ENCODE data around the gene TRPV2. TPM values are rescaled to one million over a fixed set of nuclear protein-coding genes. Genes with fewer than 3 reads are reported as not detected.

Gene TRPV2
- total RNA-seq, 4 donors from 2014 or later = 7.8 to 66.1 (median 17.0) TPM

GRCh38 chr17:16477666-16478065 is 62.3 kb downstream of the TRPV2 start:
- TF ChIP-seq, protein P1, sequence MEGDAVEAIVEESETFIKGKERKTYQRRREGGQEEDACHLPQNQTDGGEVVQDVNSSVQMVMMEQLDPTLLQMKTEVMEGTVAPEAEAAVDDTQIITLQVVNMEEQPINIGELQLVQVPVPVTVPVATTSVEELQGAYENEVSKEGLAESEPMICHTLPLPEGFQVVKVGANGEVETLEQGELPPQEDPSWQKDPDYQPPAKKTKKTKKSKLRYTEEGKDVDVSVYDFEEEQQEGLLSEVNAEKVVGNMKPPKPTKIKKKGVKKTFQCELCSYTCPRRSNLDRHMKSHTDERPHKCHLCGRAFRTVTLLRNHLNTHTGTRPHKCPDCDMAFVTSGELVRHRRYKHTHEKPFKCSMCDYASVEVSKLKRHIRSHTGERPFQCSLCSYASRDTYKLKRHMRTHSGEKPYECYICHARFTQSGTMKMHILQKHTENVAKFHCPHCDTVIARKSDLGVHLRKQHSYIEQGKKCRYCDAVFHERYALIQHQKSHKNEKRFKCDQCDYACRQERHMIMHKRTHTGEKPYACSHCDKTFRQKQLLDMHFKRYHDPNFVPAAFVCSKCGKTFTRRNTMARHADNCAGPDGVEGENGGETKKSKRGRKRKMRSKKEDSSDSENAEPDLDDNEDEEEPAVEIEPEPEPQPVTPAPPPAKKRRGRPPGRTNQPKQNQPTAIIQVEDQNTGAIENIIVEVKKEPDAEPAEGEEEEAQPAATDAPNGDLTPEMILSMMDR (IDR thresholded peaks at IDR 0.05; ENCODE audit: low read depth) = no peak

- TF ChIP-seq, protein P1 (IDR thresholded peaks at IDR 0.05; ENCODE audit: low read depth) = no peak
Observed at GRCh38 chr17:16478649-16479048, 63.3 kb downstream of the TRPV2 start.

DNA sequence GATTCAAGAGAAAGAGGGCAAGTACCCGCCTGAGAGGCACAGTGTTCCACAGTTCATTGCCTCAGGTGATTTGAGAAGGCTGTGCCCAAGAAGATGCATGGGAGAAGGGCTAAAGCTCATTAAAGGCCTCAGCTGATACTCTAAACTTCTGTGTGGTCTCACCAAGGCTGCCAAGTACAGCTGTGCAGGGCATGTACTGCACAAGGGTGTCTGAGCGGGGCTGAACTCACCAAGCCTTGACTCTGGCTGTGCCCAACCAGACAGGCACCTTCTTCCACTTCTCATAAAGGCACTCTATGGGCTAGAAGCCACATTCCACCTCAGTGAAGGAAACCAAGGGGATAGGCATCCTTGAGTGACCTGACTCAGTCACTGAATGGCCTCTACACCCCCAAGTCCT is 63.9 kb downstream of the TRPV2 start:
- TF ChIP-seq, protein P1 (IDR thresholded peaks at IDR 0.05; ENCODE audit: low read depth) = no peak

DNA sequence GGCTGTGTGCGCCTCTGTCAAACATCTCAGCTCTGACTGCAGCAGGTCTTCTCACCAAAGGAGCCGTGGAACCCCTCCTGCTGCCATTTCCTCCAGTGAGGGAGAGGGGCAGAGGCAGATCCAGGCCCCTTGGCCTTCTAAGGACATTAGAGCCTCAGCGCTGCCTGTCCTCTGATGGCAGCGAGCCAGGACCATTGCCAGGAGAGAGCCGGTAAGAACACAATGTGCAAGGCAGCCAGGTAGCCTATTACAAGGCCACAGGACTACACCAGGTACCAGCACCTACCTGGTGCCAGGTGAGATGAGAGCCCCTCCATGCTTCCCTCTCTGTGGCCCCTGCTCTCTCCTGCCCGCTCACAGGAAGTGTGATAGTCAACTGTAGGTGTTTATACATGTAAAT is 65.6 kb downstream of the TRPV2 start:
- TF ChIP-seq, protein P1 (IDR thresholded peaks at IDR 0.05; ENCODE audit: low read depth) = no peak

GRCh38 chr17:16482253-16482652 is 66.9 kb downstream of the TRPV2 start:
- TF ChIP-seq, protein P1 (IDR thresholded peaks at IDR 0.05; ENCODE audit: low read depth) = no peak

DNA sequence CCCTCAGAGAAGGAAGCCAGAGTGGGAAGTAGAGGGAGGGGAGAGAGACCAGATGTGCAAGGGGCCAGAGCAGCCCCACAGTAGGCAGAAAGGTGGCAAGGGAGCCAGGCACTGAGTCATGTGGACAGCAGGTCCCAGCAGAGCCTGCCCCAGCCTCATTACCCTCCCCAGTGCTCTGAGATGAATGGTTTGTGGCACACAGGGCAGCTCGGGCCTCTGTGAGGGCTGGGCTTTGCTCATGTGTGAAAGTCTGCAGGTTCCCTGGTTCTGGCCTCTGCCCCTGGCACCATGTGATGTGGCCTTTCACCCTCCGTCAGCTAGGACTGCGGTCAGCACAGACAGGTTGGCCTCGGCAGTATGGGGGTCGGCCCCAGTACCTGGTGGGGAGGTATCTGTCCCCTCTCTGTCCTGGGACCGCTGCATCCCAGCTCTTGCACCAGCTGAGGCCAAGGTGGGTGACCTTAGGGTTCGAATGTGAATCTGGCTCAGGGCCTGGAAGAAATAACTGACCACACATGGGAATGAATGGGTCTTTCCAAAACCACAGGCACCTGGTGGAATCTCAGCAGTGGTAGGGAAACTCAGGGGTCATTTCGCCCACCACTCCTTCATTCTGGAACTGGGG is 67.8 kb downstream of the TRPV2 start:
- TF ChIP-seq, protein P1 (IDR thresholded peaks at IDR 0.05; ENCODE audit: low read depth) = no peak

DNA sequence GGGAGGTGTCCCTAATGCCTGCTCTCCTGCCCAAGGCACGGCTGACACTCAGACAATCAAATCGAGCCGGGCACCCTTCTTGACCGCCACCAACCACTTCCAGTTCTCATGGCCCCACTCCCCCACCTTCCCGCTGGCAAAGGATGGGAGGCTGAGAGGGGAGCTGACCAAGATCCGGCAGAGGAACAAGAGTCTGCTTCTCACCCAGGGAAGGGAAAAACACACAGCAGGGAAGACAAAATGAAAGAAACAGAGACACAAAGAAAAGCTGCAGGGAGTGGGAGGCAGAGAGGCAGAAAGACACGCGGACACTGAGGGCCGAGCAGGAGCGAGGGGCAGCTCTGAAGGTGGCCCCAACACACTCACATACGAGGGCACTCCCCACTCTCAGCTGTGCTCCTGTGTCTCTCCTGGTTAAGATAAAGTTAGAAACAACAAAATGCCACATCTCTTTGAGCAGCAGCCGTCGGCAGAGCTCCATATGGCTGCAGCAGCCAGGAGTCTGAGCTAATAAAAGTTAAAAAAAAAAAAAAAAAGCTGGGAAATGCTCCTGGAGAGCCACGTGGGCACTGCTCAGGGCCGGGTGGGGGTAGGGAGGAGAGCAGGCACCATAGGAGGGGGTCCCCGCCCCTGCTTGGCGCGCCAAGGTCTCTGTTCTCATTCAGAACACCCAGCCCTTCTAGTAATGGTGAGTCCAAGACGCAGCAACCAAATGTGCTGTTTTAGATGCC is 69.2 kb downstream of the TRPV2 start:
- TF ChIP-seq, protein P1 (IDR thresholded peaks at IDR 0.05; ENCODE audit: low read depth) = no peak

Small RNA genes within 50 kb of the gene (small RNA-seq; reads per million reads assigned to genes)
- gene SNORD49A (not detected), gene SNORD65 (not detected)

Other genes with a start within 250 kb of the TRPV2 start
- gene NCOR1, start 200.0 kb upstream of the TRPV2 start, total RNA-seq = 100 to 1,000 TPM in 3 of 4 donors, 10 to 100 TPM in 1; 96.9 to 158 (median 133) TPM
- gene PIGL, start 198.4 kb upstream of the TRPV2 start, total RNA-seq = 10 to 100 TPM; 59.7 to 94.0 (median 68.0) TPM
- gene CENPV, start 62.1 kb upstream of the TRPV2 start, total RNA-seq = 10 to 100 TPM in 2 of 4 donors, 1 to 10 TPM in 2; 1.8 to 14.7 (median 9.3) TPM
- 100 to 1,000 TPM; 631 to 867 (median 703) TPM for gene UBB, start 34.5 kb upstream of the TRPV2 start, total RNA-seq
- gene LRRC75A, start 76.6 kb downstream of the TRPV2 start, total RNA-seq = 1 to 10 TPM in 3 of 4 donors, not detected in 1; 1.5 to 4.0 (median 2.9) TPM
- gene ZNF287, start 153.6 kb downstream of the TRPV2 start, total RNA-seq = 1 to 10 TPM; 3.8 to 6.4 (median 4.8) TPM
- gene ZNF624, start 238.3 kb downstream of the TRPV2 start, total RNA-seq = 1 to 10 TPM; 3.6 to 8.2 (median 4.9) TPM